NCI-H345 treated with DMSO at 0.1 percent for 48 hours (cell line): ENCODE data around the gene ZNF438.

Source experiments
- DNase-seq: peaks from one replicate; lab custom pipeline; 2025; ENCODE audit not compliant: unreplicated experiment; lab: John Stamatoyannopoulos, UW

Gene ZNF438

GRCh38 chr10:30897048-30897447 is 134.6 kb downstream of the ZNF438 start:
- no peak for DNase-seq

- DNase-seq: no peak
These were observed 137.4 kb downstream of the ZNF438 start for GRCh38 chr10:30894221-30894620.

GRCh38 chr10:30893208-30893607 is 138.5 kb downstream of the ZNF438 start:
- no peak for DNase-seq

GRCh38 chr10:30887839-30888238 is 143.8 kb downstream of the ZNF438 start:
- DNase-seq: no peak

GRCh38 chr10:30885423-30885822 is 146.2 kb downstream of the ZNF438 start:
- no peak for DNase-seq

- DNase-seq: no peak
These were observed 147.9 kb downstream of the ZNF438 start for GRCh38 chr10:30883751-30884150.

- no peak for DNase-seq
These were observed 148.5 kb downstream of the ZNF438 start for GRCh38 chr10:30883116-30883515.

GRCh38 chr10:30882281-30882680 is 149.4 kb downstream of the ZNF438 start:
- no peak for DNase-seq

GRCh38 chr10:30878920-30879319 is 152.7 kb downstream of the ZNF438 start:
- DNase-seq: no peak

- DNase-seq: no peak
These were observed 154.6 kb downstream of the ZNF438 start for GRCh38 chr10:30877111-30877510.

- no peak for DNase-seq
These were observed 158.3 kb downstream of the ZNF438 start for GRCh38 chr10:30873411-30873810.

GRCh38 chr10:30870896-30871295 is 160.8 kb downstream of the ZNF438 start:
- no peak for DNase-seq

- DNase-seq: no peak
These were observed 162.1 kb downstream of the ZNF438 start for GRCh38 chr10:30869566-30869965.

GRCh38 chr10:30868611-30869010 is 163.1 kb downstream of the ZNF438 start:
- DNase-seq: no peak

- no peak for DNase-seq
These were observed 164.8 kb downstream of the ZNF438 start for GRCh38 chr10:30866896-30867295.

- DNase-seq: no peak
These were observed 166.3 kb downstream of the ZNF438 start for GRCh38 chr10:30865141-30865926.

GRCh38 chr10:30863516-30864210 is 168.0 kb downstream of the ZNF438 start:
- no peak for DNase-seq

GRCh38 chr10:30862486-30862885 is 169.2 kb downstream of the ZNF438 start:
- no peak for DNase-seq

GRCh38 chr10:30861976-30862375 is 169.7 kb downstream of the ZNF438 start:
- no peak for DNase-seq

- DNase-seq: no peak
These were observed 170.4 kb downstream of the ZNF438 start for GRCh38 chr10:30861221-30861620.

- no peak for DNase-seq
These were observed 173.2 kb downstream of the ZNF438 start for GRCh38 chr10:30858499-30858898.

- no peak for DNase-seq
These were observed 173.9 kb downstream of the ZNF438 start for GRCh38 chr10:30857803-30858202.
